ENCODE results near the gene ICA1.

- TF ChIP-seq CTCF (IDR thresholded peaks at IDR 0.05; ENCODE audit: low read depth, low read length, missing input control) = no peak
- no peak for TF ChIP-seq RAD21 (IDR thresholded peaks at IDR 0.05)
- TF ChIP-seq MAX (IDR thresholded peaks at IDR 0.05) = no peak
- no peak for TF ChIP-seq HNF4A (conservative IDR thresholded peaks at IDR 0.05)
- TF ChIP-seq REST (IDR thresholded peaks at IDR 0.05) = no peak
- no peak for TF ChIP-seq SP1 (IDR thresholded peaks at IDR 0.05)
- TF ChIP-seq TAF1 (conservative IDR thresholded peaks at IDR 0.05) = no peak
- no peak for TF ChIP-seq JUND (IDR thresholded peaks at IDR 0.05)
- TF ChIP-seq YY1 (IDR thresholded peaks at IDR 0.05) = no peak
- no peak for TF ChIP-seq ATF3 (IDR thresholded peaks at IDR 0.05)
- no peak for TF ChIP-seq ZBTB33 (IDR thresholded peaks at IDR 0.05)
- no peak for TF ChIP-seq GABPA (IDR thresholded peaks at IDR 0.05 in 1 of 2, conservative IDR thresholded peaks at IDR 0.05 in 1 of 2)
- no peak for TF ChIP-seq EGR1 (IDR thresholded peaks at IDR 0.05; ENCODE audit: low read depth in 2 of 2)
- TF ChIP-seq FOXA1 (IDR thresholded peaks at IDR 0.05) = no peak
Measured at GRCh38 chr7:8086239-8086638, 175.7 kb downstream of the ICA1 start.
